Colonic mucosa (tissue), 4 donors: ENCODE data around the gene LRRC31. TPM values are rescaled to one million over a fixed set of nuclear protein-coding genes. Genes with fewer than 3 reads are reported as not detected.

Experiments
- DNase-seq: peaks from one replicate; pipeline ENCODE4 v3.0.0-alpha.2; 2020
- H3K27ac ChIP-seq: fragments of 200-600 bp; one replicate; pipeline ENCODE4 v1.8.0; 2021
- H3K27me3 ChIP-seq: fragments of 200-600 bp; one replicate; pipeline ENCODE4 v1.8.0; 2021
- H3K36me3 ChIP-seq: fragments of 200-600 bp; one replicate; pipeline ENCODE4 v1.8.0; 2021
- H3K4me1 ChIP-seq: fragments of 200-600 bp; one replicate; pipeline ENCODE4 v1.8.0; 2021; ENCODE audit warnings: mild to moderate bottlenecking
- H3K4me3 ChIP-seq: fragments of 200-600 bp; one replicate; pipeline ENCODE4 v1.8.0; 2021
- H3K9ac ChIP-seq, 2 donors: one replicate each; pipeline ENCODE4 v1.7.0; 2013; ENCODE audit warnings: control low read depth in 2 of 2, low read depth in 2 of 2, low read length in 2 of 2
- H3K9me3 ChIP-seq: fragments of 200-600 bp; one replicate; pipeline ENCODE4 v1.8.0; 2021
- intact Hi-C: fragments of 100-400 bp; cut with DNase I; formaldehyde crosslinking; loops from one replicate; pipeline ENCODE4 v1.14.1; 2022
- total RNA-seq, 2 donors: library from RNA; stranded (reverse); fragmentation: NEBNext Ultra II Directional in 1 of 2; extraction: Animal tissue kit (Norgen Biotek cat#: 25700) in 1 of 2; gene quantifications; one replicate each; pipeline ENCODE4 v1.2.1, GENCODE V29; 2021
- TF ChIP-seq, protein P1 (sequence below): fragments of 200-600 bp; IDR thresholded peaks from one replicate; pipeline ENCODE4 v1.8.0; 2022; ENCODE audit warnings: antibody characterized with exemption, mild to moderate bottlenecking
- donor health status: healthy.
- donor health status: DM: no; HTN: no; CAD: no.
- donor health status: DM: no; HTN: no; CAD: no.

The LRRC31 gene
- total RNA-seq, 2 donors from 2014 or later: 42.0 to 66.0 TPM

DNA sequence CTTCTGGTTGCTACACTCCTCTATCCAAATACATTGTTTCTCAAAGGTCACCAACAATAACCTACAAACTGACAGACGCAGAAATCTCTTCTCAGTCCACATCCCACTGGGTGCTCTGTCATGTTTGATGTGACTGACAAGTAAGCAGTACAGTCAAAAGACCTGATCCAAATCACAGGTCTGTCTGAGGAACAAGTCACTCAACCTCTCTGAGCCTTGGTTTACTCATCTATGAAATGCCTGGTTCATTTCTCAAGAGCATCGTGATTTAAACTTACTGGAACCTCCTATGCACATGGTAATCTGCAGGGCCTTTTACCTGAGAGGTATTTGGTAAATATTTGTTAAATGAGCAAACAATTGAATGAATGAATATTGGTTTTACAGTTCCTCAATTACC lies 5.5 kb downstream of the LRRC31 start:
- Histone ChIP-seq H3K9me3 (no peaks in the 10 kb centered on the region), H3K4me1 (peaks cover 4% of the 10 kb centered on the region), H3K4me3 (no peak overlapping the region), H3K36me3 (no peaks in the 10 kb centered on the region), H3K27me3 (no peaks in the 10 kb centered on the region), H3K27ac (no peak overlapping the region), H3K9ac (no peak overlapping the region)
- DNase-seq: no peak
- TF ChIP-seq, protein P1, sequence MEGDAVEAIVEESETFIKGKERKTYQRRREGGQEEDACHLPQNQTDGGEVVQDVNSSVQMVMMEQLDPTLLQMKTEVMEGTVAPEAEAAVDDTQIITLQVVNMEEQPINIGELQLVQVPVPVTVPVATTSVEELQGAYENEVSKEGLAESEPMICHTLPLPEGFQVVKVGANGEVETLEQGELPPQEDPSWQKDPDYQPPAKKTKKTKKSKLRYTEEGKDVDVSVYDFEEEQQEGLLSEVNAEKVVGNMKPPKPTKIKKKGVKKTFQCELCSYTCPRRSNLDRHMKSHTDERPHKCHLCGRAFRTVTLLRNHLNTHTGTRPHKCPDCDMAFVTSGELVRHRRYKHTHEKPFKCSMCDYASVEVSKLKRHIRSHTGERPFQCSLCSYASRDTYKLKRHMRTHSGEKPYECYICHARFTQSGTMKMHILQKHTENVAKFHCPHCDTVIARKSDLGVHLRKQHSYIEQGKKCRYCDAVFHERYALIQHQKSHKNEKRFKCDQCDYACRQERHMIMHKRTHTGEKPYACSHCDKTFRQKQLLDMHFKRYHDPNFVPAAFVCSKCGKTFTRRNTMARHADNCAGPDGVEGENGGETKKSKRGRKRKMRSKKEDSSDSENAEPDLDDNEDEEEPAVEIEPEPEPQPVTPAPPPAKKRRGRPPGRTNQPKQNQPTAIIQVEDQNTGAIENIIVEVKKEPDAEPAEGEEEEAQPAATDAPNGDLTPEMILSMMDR: no peak
- intact Hi-C loops: loop anchor here (5.0 kb wide), 2 partner anchors 98 to 173 kb away; partner anchors contain the start of gene GPR160

DNA sequence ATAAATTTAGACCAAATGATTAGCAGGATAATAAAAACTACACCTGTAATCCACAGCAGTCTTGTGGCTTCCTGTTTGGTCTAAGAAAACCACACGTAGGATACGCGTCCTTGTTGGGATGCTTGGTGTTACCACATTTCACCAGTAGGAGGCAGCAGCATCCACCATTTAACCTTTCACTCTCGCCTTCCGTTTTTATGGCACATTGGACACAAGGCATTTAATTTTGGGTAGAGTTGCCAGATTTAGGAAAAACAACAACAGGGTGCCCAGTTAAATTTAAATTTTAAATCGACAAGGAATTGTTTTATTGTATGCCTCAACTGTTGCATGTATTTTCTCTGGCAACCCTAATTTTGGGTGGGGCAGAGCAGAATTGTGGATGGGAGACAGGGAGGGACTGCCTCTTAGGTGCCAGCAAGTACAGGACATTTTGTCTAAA lies 6.3 kb downstream of the LRRC31 start:
- Histone ChIP-seq H3K9ac (peak overlapping the region in 1 of 2 donors; percentile 14), H3K4me1 (peaks cover 4% of the 10 kb centered on the region), H3K36me3 (no peaks in the 10 kb centered on the region), H3K4me3 (no peak overlapping the region), H3K27me3 (no peaks in the 10 kb centered on the region), H3K9me3 (no peaks in the 10 kb centered on the region), H3K27ac (no peak overlapping the region)
- intact Hi-C loops: loop anchor here (5.0 kb wide), 2 partner anchors 99 to 174 kb away; partner anchors contain the start of gene GPR160
- DNase-seq: peak; percentile 87
- TF ChIP-seq, protein P1: peak; percentile 87

DNA sequence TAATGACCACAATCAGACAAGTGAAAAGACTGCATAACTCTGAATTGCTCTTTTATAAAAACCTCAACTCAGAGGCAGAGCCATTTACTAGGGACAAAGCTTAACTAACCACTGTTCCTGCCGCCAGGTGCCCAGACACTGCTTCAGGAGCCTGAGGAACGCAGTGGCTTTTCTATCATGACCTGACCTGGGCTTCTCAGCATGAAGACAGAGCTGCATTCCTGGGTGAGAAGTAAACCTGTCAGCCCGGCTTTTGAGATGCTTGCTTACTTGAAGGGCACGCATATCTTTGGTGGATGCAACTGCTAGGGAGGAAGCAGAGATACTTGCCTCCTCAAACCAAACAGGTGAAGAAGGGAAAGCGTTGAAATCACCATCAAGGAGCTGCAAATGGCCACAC lies 7.9 kb downstream of the LRRC31 start:
- Histone ChIP-seq H3K36me3 (no peaks in the 10 kb centered on the region), H3K4me3 (no peak overlapping the region), H3K9ac (no peak overlapping the region), H3K9me3 (no peaks in the 10 kb centered on the region), H3K27me3 (no peaks in the 10 kb centered on the region), H3K4me1 (peaks cover 4% of the 10 kb centered on the region), H3K27ac (no peak overlapping the region)
- intact Hi-C loops: loop anchor here (5.0 kb wide), 2 partner anchors 100 to 175 kb away; partner anchors contain the start of gene GPR160
- no peak for DNase-seq
- TF ChIP-seq, protein P1: no peak

DNA sequence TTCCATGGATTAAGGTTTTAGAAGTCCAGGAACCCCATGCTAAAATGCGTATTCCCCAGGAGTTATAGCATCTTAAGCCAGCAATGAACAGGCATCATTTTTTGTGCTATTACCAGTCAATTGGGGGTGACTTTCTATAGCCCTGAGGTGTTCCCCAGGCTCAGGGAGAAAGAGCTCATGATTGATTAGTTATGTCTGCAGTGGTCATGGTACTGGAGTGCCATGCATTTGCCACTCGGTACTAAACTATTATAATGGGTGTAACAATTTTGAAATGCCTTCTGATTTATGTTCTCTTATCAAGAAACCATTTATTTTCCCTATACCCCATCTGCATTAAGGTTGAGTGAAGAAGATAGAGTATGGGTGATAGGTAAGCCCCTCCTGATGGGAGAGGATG lies 11.9 kb downstream of the LRRC31 start:
- Histone ChIP-seq H3K4me1 (no peaks in the 10 kb centered on the region), H3K27ac (no peak overlapping the region), H3K9ac (no peak overlapping the region), H3K27me3 (no peaks in the 10 kb centered on the region), H3K36me3 (no peaks in the 10 kb centered on the region), H3K9me3 (no peaks in the 10 kb centered on the region), H3K4me3 (no peak overlapping the region)
- intact Hi-C loops: no loop called here
- DNase-seq: no peak
- TF ChIP-seq, protein P1: no peak

DNA sequence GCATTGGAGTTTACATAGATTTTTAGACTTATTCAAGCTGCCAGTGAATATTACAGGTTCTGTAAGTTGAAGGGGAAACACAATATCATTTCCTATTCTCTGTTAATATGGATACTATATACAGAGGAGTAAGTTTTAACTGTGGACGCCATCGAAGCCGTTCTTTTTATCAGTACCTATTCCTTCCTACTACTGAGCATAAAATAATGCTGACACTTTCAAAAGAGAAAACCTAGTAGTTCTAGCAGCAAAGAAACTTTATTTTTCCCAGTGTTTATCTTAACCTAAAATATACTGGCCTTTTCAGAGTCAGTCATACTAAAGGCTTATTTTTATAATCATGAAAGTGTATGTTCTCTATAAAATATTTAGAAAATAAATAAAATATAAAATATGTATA lies 14.2 kb downstream of the LRRC31 start:
- intact Hi-C loops: no loop called here
- no peak for DNase-seq
- H3K4me1 ChIP-seq: no peaks in the 10 kb centered on the region

More for the DNA sequence above, 14.2 kb downstream of the LRRC31 start:
- Histone ChIP-seq H3K9me3 (no peaks in the 10 kb centered on the region), H3K9ac (no peak overlapping the region), H3K27ac (no peak overlapping the region), H3K27me3 (no peaks in the 10 kb centered on the region), H3K36me3 (no peaks in the 10 kb centered on the region), H3K4me3 (no peak overlapping the region)
- TF ChIP-seq, protein P1: no peak
